Measurements from ENCODE around the gene KCNK1. TPM values are rescaled to one million over a fixed set of nuclear protein-coding genes. Genes with fewer than 3 reads are reported as not detected.

KCNK1 gene
- total RNA-seq, 1 experiment from 2014 or later, result 39.2 TPM

- no peak overlapping the region for H3K4me3 Mint-ChIP-seq (ENCODE audit: low read depth, unreplicated experiment)
- no peak for DNase-seq
- H3K27ac Mint-ChIP-seq (ENCODE audit: unreplicated experiment), result no peak overlapping the region
- H3K27me3 Mint-ChIP-seq (ENCODE audit: unreplicated experiment), result no peaks in the 10 kb centered on the region
- intact Hi-C loops (cut with micrococcal nuclease; ENCODE audit: unreplicated experiment), result no loop called here
- H3K36me3 Mint-ChIP-seq (ENCODE audit: insufficient read depth, unreplicated experiment), result peaks cover 20% of the 10 kb centered on the region
- TF ChIP-seq CTCF (IDR thresholded peaks at IDR 0.05; ENCODE audit: unreplicated experiment), result no peak
- H3K9me3 Mint-ChIP-seq (ENCODE audit: low read depth, unreplicated experiment), result peaks cover 3% of the 10 kb centered on the region
- CTCF ChIA-PET, result interaction anchor here (0.7 kb wide), 1 partner anchor 185 kb away, joined by 3 read pairs; no protein-coding TSS in a partner anchor
- no TSS peak for BruUV-seq (replicated peaks)
- H3K4me1 Mint-ChIP-seq (ENCODE audit: low read depth, unreplicated experiment), result peaks cover 16% of the 10 kb centered on the region
Measured at GRCh38 chr1:233640179-233640578, 26.3 kb downstream of the KCNK1 start.

DNA sequence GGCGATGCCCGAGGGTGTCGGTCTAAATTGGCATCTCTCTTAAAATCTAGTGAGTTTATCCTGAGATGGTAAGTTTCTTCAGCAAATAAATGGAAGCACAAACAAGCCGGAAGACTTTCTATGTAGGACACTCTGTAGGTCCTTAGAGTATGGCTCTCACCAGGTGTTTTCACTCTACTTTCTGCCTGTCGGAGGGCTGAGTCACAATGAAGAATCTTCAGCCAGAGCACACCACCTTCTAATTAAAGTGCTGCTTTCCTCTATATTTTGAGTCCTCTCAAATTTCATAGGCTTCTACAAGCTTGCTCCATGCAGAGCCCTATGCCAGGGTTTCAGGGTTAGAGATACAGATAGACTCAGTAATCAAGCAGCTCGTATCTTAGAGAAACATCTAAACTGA lies 27.1 kb downstream of the KCNK1 start:
- no peak overlapping the region for H3K4me3 Mint-ChIP-seq (ENCODE audit: low read depth, unreplicated experiment)
- H3K36me3 Mint-ChIP-seq (ENCODE audit: insufficient read depth, unreplicated experiment), result peaks cover 25% of the 10 kb centered on the region
- no peaks in the 10 kb centered on the region for H3K27me3 Mint-ChIP-seq (ENCODE audit: unreplicated experiment)
- H3K4me1 Mint-ChIP-seq (ENCODE audit: low read depth, unreplicated experiment), result peaks cover 18% of the 10 kb centered on the region
- no peak for DNase-seq
- peaks cover 3% of the 10 kb centered on the region for H3K9me3 Mint-ChIP-seq (ENCODE audit: low read depth, unreplicated experiment)
- no peak for TF ChIP-seq CTCF (IDR thresholded peaks at IDR 0.05; ENCODE audit: unreplicated experiment)
- CTCF ChIA-PET, result no interaction called here
- H3K27ac Mint-ChIP-seq (ENCODE audit: unreplicated experiment), result no peak overlapping the region
- intact Hi-C loops (cut with micrococcal nuclease; ENCODE audit: unreplicated experiment), result no loop called here
- BruUV-seq (replicated peaks), result no TSS peak

DNA sequence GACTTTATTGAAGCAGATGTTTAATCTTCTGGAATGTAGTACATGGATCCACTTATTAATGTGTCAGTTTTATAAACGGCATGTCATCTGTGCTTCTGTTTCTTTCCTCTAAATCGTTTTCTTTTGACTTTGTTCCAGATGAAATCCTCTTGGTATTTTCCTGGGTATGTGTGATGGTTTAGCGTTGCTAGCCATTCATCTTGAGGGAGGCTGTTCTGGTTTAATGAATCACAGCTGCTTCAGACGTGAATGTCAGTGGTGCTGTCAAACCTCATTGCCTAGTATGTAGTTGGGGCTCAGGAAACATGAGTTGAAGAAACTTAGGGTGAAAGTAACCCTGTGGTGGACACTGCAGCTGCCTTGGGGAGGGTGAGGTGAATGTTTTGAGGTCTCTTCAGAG lies 33.2 kb downstream of the KCNK1 start:
- Mint-ChIP-seq H3K27me3 (ENCODE audit: unreplicated experiment) (no peaks in the 10 kb centered on the region), H3K4me3 (ENCODE audit: low read depth, unreplicated experiment) (no peak overlapping the region), H3K27ac (ENCODE audit: unreplicated experiment) (no peak overlapping the region), H3K4me1 (ENCODE audit: low read depth, unreplicated experiment) (peaks cover 27% of the 10 kb centered on the region), H3K9me3 (ENCODE audit: low read depth, unreplicated experiment) (no peaks in the 10 kb centered on the region), H3K36me3 (ENCODE audit: insufficient read depth, unreplicated experiment) (peaks cover 17% of the 10 kb centered on the region)
- no peak for DNase-seq
- CTCF ChIA-PET, result no interaction called here
- no TSS peak for BruUV-seq (replicated peaks)
- intact Hi-C loops (cut with micrococcal nuclease; ENCODE audit: unreplicated experiment), result no loop called here
- no peak for TF ChIP-seq CTCF (IDR thresholded peaks at IDR 0.05; ENCODE audit: unreplicated experiment)

- no peak for TF ChIP-seq CTCF (IDR thresholded peaks at IDR 0.05; ENCODE audit: unreplicated experiment)
- intact Hi-C loops (cut with micrococcal nuclease; ENCODE audit: unreplicated experiment), result no loop called here
- Mint-ChIP-seq H3K36me3 (ENCODE audit: insufficient read depth, unreplicated experiment) (peaks cover 17% of the 10 kb centered on the region), H3K9me3 (ENCODE audit: low read depth, unreplicated experiment) (no peaks in the 10 kb centered on the region), H3K27ac (ENCODE audit: unreplicated experiment) (no peak overlapping the region), H3K4me3 (ENCODE audit: low read depth, unreplicated experiment) (no peak overlapping the region), H3K4me1 (ENCODE audit: low read depth, unreplicated experiment) (peaks cover 33% of the 10 kb centered on the region), H3K27me3 (ENCODE audit: unreplicated experiment) (no peaks in the 10 kb centered on the region)
- DNase-seq, result no peak
- BruUV-seq (replicated peaks), result no TSS peak
- CTCF ChIA-PET, result no interaction called here
Measured at GRCh38 chr1:233647636-233648035, 33.7 kb downstream of the KCNK1 start.
